Endothelial cell of umbilical vein (primary cell): Measurements from ENCODE around the gene GCNA. TPM values are rescaled to one million over a fixed set of nuclear protein-coding genes. Genes with fewer than 3 reads are reported as not detected.

Experiments used
- BruUV-seq: library from RNA; stranded (reverse); fragments of 400-500 nt; replicated peaks from 2 replicates; lab custom pipeline; 2021; lab: Mats Ljungman, UMichigan
- CTCF ChIA-PET: fragments of 300-600, 350-600 bp; sonication (Branson Sonifier 250); formaldehyde crosslinking; loops from one replicate; lab custom pipeline; 2021; ENCODE audit warnings: antibody characterized with exemption, inconsistent platforms; lab: Charles Lee
- POLR2A ChIA-PET: fragments of 300-600, 350-600 bp; sonication (Branson Sonifier 250); formaldehyde crosslinking; loops from one replicate; lab custom pipeline; 2021; ENCODE audit warnings: antibody characterized with exemption, inconsistent platforms; lab: Charles Lee
- DNase-seq: peaks from one replicate; pipeline ENCODE4 v3.0.0-alpha.2; 2011; ENCODE audit warnings: low read depth, low spot score
- FAIRE-seq: peaks from 2 replicates; lab custom pipeline; 2011; peaks lifted over from hg19 to GRCh38; lab: Jason Lieb, UNC
- H2AFZ ChIP-seq: 2 replicates; pipeline ENCODE4 v1.6.0; 2012; ENCODE audit warnings: low read depth, low read length, control low read depth, inconsistent platforms
- H3K27ac ChIP-seq: 2 replicates; pipeline ENCODE4 v1.5.1; 2011; ENCODE audit warnings: low read depth, mild to moderate bottlenecking, control low read depth, low read length, moderate library complexity; ENCODE audit not compliant: insufficient read depth
- H3K27me3 ChIP-seq, 2 experiments: 2 replicates each; pipeline versions ENCODE4 v1.6.0 to v1.6.1; 2011; ENCODE audit warnings: low read length in 2 of 2, mixed read lengths in 1 of 2; ENCODE audit not compliant: control insufficient read depth in 2 of 2, insufficient read depth in 2 of 2
- H3K36me3 ChIP-seq, 2 experiments: 2 replicates in 1 of 2; 3 replicates in 1 of 2; pipeline ENCODE4 v1.5.1; 2011; ENCODE audit warnings: low read length in 2 of 2, mild to moderate bottlenecking in 1 of 2, moderate library complexity in 1 of 2; ENCODE audit not compliant: control insufficient read depth in 2 of 2, insufficient read depth in 2 of 2; ENCODE audit errors: extremely low read depth in 1 of 2
- H3K4me1 ChIP-seq: 3 replicates; pipeline ENCODE4 v1.5.1; 2011; ENCODE audit warnings: mild to moderate bottlenecking, low read length; ENCODE audit not compliant: control insufficient read depth, insufficient read depth; ENCODE audit errors: extremely low read depth
- H3K4me2 ChIP-seq: 2 replicates; pipeline ENCODE4 v1.6.1; 2011; ENCODE audit warnings: low read length, control low read depth, mixed read lengths; ENCODE audit not compliant: insufficient read depth
- H3K4me3 ChIP-seq, 3 experiments: fragments of 200-600 bp in 1 of 3; sonication (generic), shearing (Covaris generic) in 1 of 3; replicated peaks in 1 of 3; 2 replicates each; pipeline ENCODE4 v1.5.1; 2011 to 2016; ENCODE audit warnings: control low read depth in 3 of 3, low read length in 3 of 3, mild to moderate bottlenecking in 2 of 3, inconsistent platforms in 1 of 3, low read depth in 1 of 3, moderate library complexity in 1 of 3; ENCODE audit not compliant: insufficient read depth in 1 of 3
- H3K79me2 ChIP-seq: 2 replicates; pipeline ENCODE4 v1.6.0; 2012; ENCODE audit warnings: low read length, inconsistent platforms; ENCODE audit not compliant: control insufficient read depth, insufficient read depth
- H3K9ac ChIP-seq: replicated peaks from 2 replicates; pipeline ENCODE3; 2011; ENCODE audit warnings: low read length, control low read depth; ENCODE audit not compliant: insufficient read depth; ENCODE audit errors: extremely low read depth
- H3K9me1 ChIP-seq: replicated peaks from 3 replicates; pipeline ENCODE4 v1.6.0; 2011; ENCODE audit warnings: mild to moderate bottlenecking, low read length; ENCODE audit not compliant: control insufficient read depth, insufficient read depth; ENCODE audit errors: extremely low read depth
- H3K9me3 ChIP-seq: replicated peaks from 2 replicates; pipeline ENCODE4 v1.5.1; 2012; ENCODE audit warnings: low read length, inconsistent platforms; ENCODE audit not compliant: control insufficient read depth, insufficient read depth
- H4K20me1 ChIP-seq: replicated peaks from 2 replicates; pipeline ENCODE3; 2011; ENCODE audit warnings: mild to moderate bottlenecking, low read length; ENCODE audit not compliant: control insufficient read depth, insufficient read depth; ENCODE audit errors: extremely low read depth
- EZH2 ChIP-seq: IDR thresholded peaks from 2 replicates; pipeline ENCODE4 v1.6.1; 2012; ENCODE audit warnings: borderline replicate concordance, low read depth, mild to moderate bottlenecking, moderate library complexity, low read length, inconsistent platforms; ENCODE audit not compliant: severe bottlenecking
- FOS ChIP-seq: IDR thresholded peaks from 2 replicates; pipeline ENCODE4 v1.6.1; 2011; ENCODE audit warnings: mild to moderate bottlenecking, low read length, moderate library complexity, borderline replicate concordance; ENCODE audit not compliant: insufficient read depth
- GATA2 ChIP-seq: IDR thresholded peaks from 2 replicates; pipeline ENCODE4 v1.7.0; 2011; ENCODE audit warnings: low read depth, mild to moderate bottlenecking, moderate library complexity, mixed read lengths, low read length; ENCODE audit not compliant: insufficient read length, insufficient read depth
- JUN ChIP-seq: IDR thresholded peaks from 2 replicates; pipeline ENCODE4 v1.6.1; 2011; ENCODE audit warnings: borderline replicate concordance, low read depth; ENCODE audit not compliant: insufficient read length, insufficient read depth
- MYC ChIP-seq: IDR thresholded peaks from one replicate; pipeline ENCODE4 v1.6.1; 2011; ENCODE audit warnings: mild to moderate bottlenecking, low read depth, low read length
- POLR2A ChIP-seq: IDR thresholded peaks from 2 replicates; pipeline ENCODE4 v1.6.1; 2012; ENCODE audit warnings: low read depth, mild to moderate bottlenecking, control low read depth, low read length
- POLR2AphosphoS5 ChIP-seq: IDR thresholded peaks from 2 replicates; pipeline ENCODE4 v1.6.1; 2012; ENCODE audit warnings: low read depth, mild to moderate bottlenecking, control low read depth, low read length, moderate library complexity; ENCODE audit not compliant: insufficient read depth
- dilution Hi-C: fragments of 300-500 bp; cut with MboI; formaldehyde crosslinking; loops from one replicate; pipeline ENCODE4 v1.15.0; 2019; ENCODE audit warnings: low sequenced_read_pairs; ENCODE audit not compliant: extremely low pct_ligation_motif_present
- intact Hi-C: fragments of 100-400 bp; cut with micrococcal nuclease; formaldehyde crosslinking; loops from one replicate; pipeline ENCODE4 v1.10.0; 2022
- polyA plus RNA-seq, 4 experiments: library from polyadenylated mRNA; depleted of rRNA in 3 of 4; stranded (reverse) in 3 of 4; unstranded in 1 of 4; fragments of >200 nt; gene quantifications; 2 replicates each; pipeline versions ENCODE4 v1.2.1 to v1.2.3, GENCODE V29; 2011 to 2012; ENCODE audit warnings: missing spikeins in 1 of 4
- total RNA-seq: library from RNA; stranded (reverse); gene quantifications from 2 replicates; pipeline ENCODE4 v1.2.3, GENCODE V29; 2021
- TF ChIP-seq, protein P1 (sequence below), 2 donors: IDR thresholded peaks; 1 replicate in 1 of 2; 2 replicates in 1 of 2; pipeline ENCODE4 v1.5.1; 2011; ENCODE audit warnings: low read length in 2 of 2, mild to moderate bottlenecking in 2 of 2, moderate library complexity in 2 of 2, control low read depth in 1 of 2, inconsistent platforms in 1 of 2, low read depth in 1 of 2; ENCODE audit not compliant: insufficient read depth in 1 of 2; ENCODE audit errors: extremely low read depth in 1 of 2
- TF ChIP-seq, protein P2 (sequence below): IDR thresholded peaks from 2 replicates; pipeline ENCODE4 v1.6.1; 2011; ENCODE audit not compliant: insufficient read depth, insufficient read length

GCNA gene
- total and polyA plus RNA-seq, 2 donors (not counting 3 experiments of a cell fraction or from before 2014, with no cell fraction given) = 1.0 to 4.0 TPM

- FAIRE-seq (peak; percentile 49), DNase-seq (no peak)
- Histone ChIP-seq H4K20me1 (no peaks in the 10 kb centered on the region), H3K27me3 (no peaks in the 10 kb centered on the region), H3K9me3 (no peaks in the 10 kb centered on the region), H3K4me3 (no peak overlapping the region), H3K79me2 (no peaks in the 10 kb centered on the region), H3K4me2 (no peak overlapping the region), H3K27ac (no peak overlapping the region), H2AFZ (no peak overlapping the region), H3K36me3 (no peaks in the 10 kb centered on the region), H3K9ac (no peak overlapping the region), H3K4me1 (peaks cover 6% of the 10 kb centered on the region), H3K9me1 (no peaks in the 10 kb centered on the region)
- dilution Hi-C loops = no loop called here
- no TSS peak for BruUV-seq
- CTCF ChIA-PET = no interaction called here
- intact Hi-C loops = no loop called here
- no peak for TF ChIP-seq POLR2A
- TF ChIP-seq MYC = no peak
- TF ChIP-seq, protein P1, sequence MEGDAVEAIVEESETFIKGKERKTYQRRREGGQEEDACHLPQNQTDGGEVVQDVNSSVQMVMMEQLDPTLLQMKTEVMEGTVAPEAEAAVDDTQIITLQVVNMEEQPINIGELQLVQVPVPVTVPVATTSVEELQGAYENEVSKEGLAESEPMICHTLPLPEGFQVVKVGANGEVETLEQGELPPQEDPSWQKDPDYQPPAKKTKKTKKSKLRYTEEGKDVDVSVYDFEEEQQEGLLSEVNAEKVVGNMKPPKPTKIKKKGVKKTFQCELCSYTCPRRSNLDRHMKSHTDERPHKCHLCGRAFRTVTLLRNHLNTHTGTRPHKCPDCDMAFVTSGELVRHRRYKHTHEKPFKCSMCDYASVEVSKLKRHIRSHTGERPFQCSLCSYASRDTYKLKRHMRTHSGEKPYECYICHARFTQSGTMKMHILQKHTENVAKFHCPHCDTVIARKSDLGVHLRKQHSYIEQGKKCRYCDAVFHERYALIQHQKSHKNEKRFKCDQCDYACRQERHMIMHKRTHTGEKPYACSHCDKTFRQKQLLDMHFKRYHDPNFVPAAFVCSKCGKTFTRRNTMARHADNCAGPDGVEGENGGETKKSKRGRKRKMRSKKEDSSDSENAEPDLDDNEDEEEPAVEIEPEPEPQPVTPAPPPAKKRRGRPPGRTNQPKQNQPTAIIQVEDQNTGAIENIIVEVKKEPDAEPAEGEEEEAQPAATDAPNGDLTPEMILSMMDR (IDR thresholded peaks at IDR 0.05; ENCODE audit: extremely low read depth in 1 of 2, insufficient read depth in 1 of 2, low read depth in 1 of 2, low read length in 2 of 2) = no peak
- TF ChIP-seq GATA2 = no peak
- no peak for TF ChIP-seq EZH2
- no peak for TF ChIP-seq FOS
- no peak for TF ChIP-seq JUN
- TF ChIP-seq, protein P2, sequence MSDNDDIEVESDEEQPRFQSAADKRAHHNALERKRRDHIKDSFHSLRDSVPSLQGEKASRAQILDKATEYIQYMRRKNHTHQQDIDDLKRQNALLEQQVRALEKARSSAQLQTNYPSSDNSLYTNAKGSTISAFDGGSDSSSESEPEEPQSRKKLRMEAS = no peak
- TF ChIP-seq POLR2AphosphoS5 = no peak
- POLR2A ChIA-PET = no interaction called here
These were observed 49.6 kb downstream of the GCNA start for GRCh38 chrX:71627588-71628404.
